SK-N-MC (cell line): ENCODE measurements around the gene C12orf50.

Source experiments
- DNase-seq: peaks from one replicate; pipeline ENCODE4 v3.0.0-alpha.2; 2011; ENCODE audit warnings: low read depth, low spot score
- H3K27ac ChIP-seq: fragments of 200-600 bp; sonication (generic); 2 replicates; pipeline ENCODE4 v1.5.1; 2016; ENCODE audit warnings: mixed run types
- H3K36me3 ChIP-seq: fragments of 200-600 bp; sonication (generic); 2 replicates; pipeline ENCODE4 v1.6.1; 2017; ENCODE audit warnings: antibody characterized with exemption, low read length, mixed read lengths; ENCODE audit not compliant: insufficient read depth
- H3K4me3 ChIP-seq: fragments of 200-600 bp; sonication (generic); 2 replicates; pipeline ENCODE4 v1.5.1; 2016
- H3K9ac ChIP-seq: fragments of 200-600 bp; sonication (generic); 2 replicates; pipeline ENCODE4 v1.8.0; 2017; ENCODE audit warnings: mixed run types, mixed read lengths; ENCODE audit not compliant: insufficient read length
- H3K9me3 ChIP-seq: fragments of 200-600 bp; sonication (generic); 2 replicates; pipeline ENCODE4 v1.6.1; 2017; ENCODE audit warnings: low read depth, mild to moderate bottlenecking, antibody characterized with exemption, low read length, moderate library complexity, mixed read lengths
- EZH2 ChIP-seq: fragments of 200-600 bp; sonication (generic); IDR thresholded peaks from one replicate; pipeline ENCODE4 v1.6.1; 2017; ENCODE audit warnings: antibody characterized with exemption
- FOXP2 ChIP-seq: optimal IDR thresholded peaks from 2 replicates; pipeline ENCODE3; 2011; ENCODE audit warnings: mild to moderate bottlenecking, moderate library complexity; ENCODE audit not compliant: insufficient read depth; ENCODE audit errors: extremely low read length, control extremely low read depth
- POLR2AphosphoS5 ChIP-seq: IDR thresholded peaks from 2 replicates; pipeline ENCODE4 v1.6.1; 2012; ENCODE audit warnings: mild to moderate bottlenecking, low read depth, low read length, borderline replicate concordance

Gene C12orf50

DNA sequence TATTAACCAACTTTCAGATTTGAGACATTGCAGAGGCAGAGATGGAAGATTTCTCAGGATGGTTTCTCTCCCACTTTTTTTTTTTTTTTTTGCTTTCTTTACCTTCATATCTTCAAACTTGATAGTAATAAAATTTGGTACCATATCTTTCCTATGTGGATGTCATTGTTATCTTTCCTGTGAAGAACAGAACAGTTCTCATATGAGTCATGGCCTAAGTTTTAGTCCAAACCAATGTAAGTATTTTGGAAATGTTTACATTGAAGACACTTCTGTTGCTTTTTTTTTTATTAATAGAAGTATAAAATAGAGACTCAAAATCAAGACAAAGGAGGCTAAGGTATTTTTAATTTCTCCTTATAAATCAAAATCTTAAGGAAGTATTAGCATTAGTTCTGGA, 95.2 kb downstream of the C12orf50 start:
- H3K4me3 ChIP-seq = no peak overlapping the region
- H3K36me3 ChIP-seq = no peaks in the 10 kb centered on the region
- no peak overlapping the region for H3K27ac ChIP-seq
- no peak for DNase-seq
- no peak overlapping the region for H3K9ac ChIP-seq
- H3K9me3 ChIP-seq = no peaks in the 10 kb centered on the region
- TF ChIP-seq EZH2 (no peak), FOXP2 (no peak), POLR2AphosphoS5 (no peak)

DNA sequence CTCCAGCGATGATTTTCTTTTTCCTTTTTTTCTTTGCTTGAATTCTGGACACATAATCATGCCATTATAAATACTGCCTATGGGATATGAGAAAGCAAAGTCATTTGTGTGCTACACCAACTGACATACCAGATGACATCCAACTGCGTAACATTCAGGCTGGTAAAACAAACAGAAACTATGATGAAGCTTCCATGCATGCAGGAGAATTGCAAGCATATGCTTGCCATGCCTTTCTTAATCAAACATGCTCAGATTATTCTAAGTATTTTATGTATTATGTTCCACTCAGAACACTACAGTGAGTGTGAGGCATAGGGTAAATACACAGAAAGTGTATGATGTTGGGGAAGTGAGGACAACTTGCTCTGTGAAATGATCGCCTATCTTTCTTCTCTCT, 97.4 kb downstream of the C12orf50 start:
- H3K36me3 ChIP-seq = no peaks in the 10 kb centered on the region
- H3K27ac ChIP-seq = no peak overlapping the region
- H3K9me3 ChIP-seq = no peaks in the 10 kb centered on the region
- no peak overlapping the region for H3K9ac ChIP-seq
- TF ChIP-seq FOXP2 = no peak
- no peak for TF ChIP-seq EZH2
- TF ChIP-seq POLR2AphosphoS5 = no peak
- no peak for DNase-seq
- no peak overlapping the region for H3K4me3 ChIP-seq

- no peak for DNase-seq
- H3K36me3 ChIP-seq = no peaks in the 10 kb centered on the region
- TF ChIP-seq FOXP2 (no peak), EZH2 (no peak), POLR2AphosphoS5 (no peak)
- no peak overlapping the region for H3K27ac ChIP-seq
- no peak overlapping the region for H3K4me3 ChIP-seq
- no peak overlapping the region for H3K9ac ChIP-seq
- H3K9me3 ChIP-seq = no peaks in the 10 kb centered on the region
Observed at GRCh38 chr12:87930627-87931026, 98.6 kb downstream of the C12orf50 start.
